ENCODE measurements around the gene UBAC2. TPM values are rescaled to one million over a fixed set of nuclear protein-coding genes. Genes with fewer than 3 reads are reported as not detected.

The UBAC2 gene
- total RNA-seq, 1 experiment from 2014 or later, result 80.3 TPM

GRCh38 chr13:99335087-99335486 lies 134.4 kb downstream of the UBAC2 start:
- Histone ChIP-seq H3K27ac (no peak overlapping the region), H3K9me3 (ENCODE audit: insufficient read depth, low read depth) (no peaks in the 10 kb centered on the region), H3K36me3 (ENCODE audit: low read depth) (peaks cover 12% of the 10 kb centered on the region; the same call in 1 of the 2 replicates), H3K4me2 (no peak overlapping the region), H3K4me3 (no peak overlapping the region), H3K9me2 (ENCODE audit: insufficient read depth) (peaks cover 5% of the 10 kb centered on the region; the same call in 1 of the 2 replicates), H2AFZ (no peak overlapping the region), H4K20me1 (ENCODE audit: insufficient read depth) (no peaks in the 10 kb centered on the region), H3F3A (ENCODE audit: insufficient read depth, low read depth) (peaks cover 25% of the 10 kb centered on the region; the same call in 1 of the 2 replicates), H3K27me3 (ENCODE audit: insufficient read depth, low read depth) (no peaks in the 10 kb centered on the region), H3K79me2 (ENCODE audit: low read depth) (peaks cover 4% of the 10 kb centered on the region; the same call in 1 of the 2 replicates), H3K4me1 (replicated peaks; ENCODE audit: insufficient read depth) (no peaks in the 10 kb centered on the region)
- intact Hi-C loops (cut with micrococcal nuclease; ENCODE audit: unreplicated experiment), result no loop called here
- no peak for TF ChIP-seq EZH2 (IDR thresholded peaks at IDR 0.05; ENCODE audit: low read depth)
- TF ChIP-seq, protein P1, sequence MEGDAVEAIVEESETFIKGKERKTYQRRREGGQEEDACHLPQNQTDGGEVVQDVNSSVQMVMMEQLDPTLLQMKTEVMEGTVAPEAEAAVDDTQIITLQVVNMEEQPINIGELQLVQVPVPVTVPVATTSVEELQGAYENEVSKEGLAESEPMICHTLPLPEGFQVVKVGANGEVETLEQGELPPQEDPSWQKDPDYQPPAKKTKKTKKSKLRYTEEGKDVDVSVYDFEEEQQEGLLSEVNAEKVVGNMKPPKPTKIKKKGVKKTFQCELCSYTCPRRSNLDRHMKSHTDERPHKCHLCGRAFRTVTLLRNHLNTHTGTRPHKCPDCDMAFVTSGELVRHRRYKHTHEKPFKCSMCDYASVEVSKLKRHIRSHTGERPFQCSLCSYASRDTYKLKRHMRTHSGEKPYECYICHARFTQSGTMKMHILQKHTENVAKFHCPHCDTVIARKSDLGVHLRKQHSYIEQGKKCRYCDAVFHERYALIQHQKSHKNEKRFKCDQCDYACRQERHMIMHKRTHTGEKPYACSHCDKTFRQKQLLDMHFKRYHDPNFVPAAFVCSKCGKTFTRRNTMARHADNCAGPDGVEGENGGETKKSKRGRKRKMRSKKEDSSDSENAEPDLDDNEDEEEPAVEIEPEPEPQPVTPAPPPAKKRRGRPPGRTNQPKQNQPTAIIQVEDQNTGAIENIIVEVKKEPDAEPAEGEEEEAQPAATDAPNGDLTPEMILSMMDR (conservative IDR thresholded peaks at IDR 0.05), result no peak
- BruUV-seq (replicated peaks), result no TSS peak
- CTCF ChIA-PET, result interaction anchor here (0.7 kb wide), 1 partner anchor 41 kb away, joined by 3 read pairs; no protein-coding TSS in a partner anchor
- no peak for DNase-seq
- POLR2A ChIA-PET (ENCODE audit: unreplicated experiment), result no interaction called here

DNA sequence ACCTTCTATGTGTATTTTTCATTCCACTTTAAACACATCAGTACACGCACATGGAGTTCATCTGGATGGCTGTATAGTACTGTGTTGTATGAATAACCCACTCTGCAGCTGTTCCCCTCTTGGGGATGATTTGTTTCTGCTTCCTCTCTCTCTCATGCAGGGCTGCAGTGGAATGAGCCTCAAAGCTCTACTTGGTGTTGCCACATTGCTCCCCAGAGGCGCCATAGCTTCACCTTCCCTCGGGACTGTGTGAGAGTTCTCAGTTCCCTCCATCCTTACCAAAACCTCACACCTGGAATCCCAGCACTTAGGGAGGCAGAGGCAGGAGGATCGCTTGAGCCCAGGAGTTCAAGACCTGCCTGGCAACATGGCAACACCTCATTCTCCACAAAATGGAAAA lies 134.9 kb downstream of the UBAC2 start:
- Histone ChIP-seq H3K9me3 (ENCODE audit: insufficient read depth, low read depth) (no peaks in the 10 kb centered on the region), H3K79me2 (ENCODE audit: low read depth) (peaks cover 4% of the 10 kb centered on the region; the same call in 1 of the 2 replicates), H3K27me3 (ENCODE audit: insufficient read depth, low read depth) (no peaks in the 10 kb centered on the region), H3K27ac (no peak overlapping the region), H4K20me1 (ENCODE audit: insufficient read depth) (no peaks in the 10 kb centered on the region), H2AFZ (no peak overlapping the region), H3F3A (ENCODE audit: insufficient read depth, low read depth) (peaks cover 25% of the 10 kb centered on the region; the same call in 1 of the 2 replicates), H3K36me3 (ENCODE audit: low read depth) (peaks cover 16% of the 10 kb centered on the region), H3K4me3 (no peak overlapping the region), H3K9me2 (ENCODE audit: insufficient read depth) (peaks cover 5% of the 10 kb centered on the region; the same call in 1 of the 2 replicates), H3K4me2 (no peak overlapping the region), H3K4me1 (replicated peaks; ENCODE audit: insufficient read depth) (no peaks in the 10 kb centered on the region)
- ChIA-PET CTCF (no interaction called here), POLR2A (ENCODE audit: unreplicated experiment) (no interaction called here)
- BruUV-seq (replicated peaks), result no TSS peak
- no peak for DNase-seq
- TF ChIP-seq, protein P1 (conservative IDR thresholded peaks at IDR 0.05), result no peak
- TF ChIP-seq EZH2 (IDR thresholded peaks at IDR 0.05; ENCODE audit: low read depth), result no peak
- intact Hi-C loops (cut with micrococcal nuclease; ENCODE audit: unreplicated experiment), result no loop called here

GRCh38 chr13:99339230-99339721 lies 138.6 kb downstream of the UBAC2 start:
- peaks cover 21% of the 10 kb centered on the region for H3K36me3 ChIP-seq (ENCODE audit: low read depth)
- H3F3A ChIP-seq (ENCODE audit: insufficient read depth, low read depth), result peaks cover 21% of the 10 kb centered on the region; the same call in 1 of the 2 replicates
- no peak overlapping the region for H2AFZ ChIP-seq
- no peaks in the 10 kb centered on the region for H3K9me3 ChIP-seq (ENCODE audit: insufficient read depth, low read depth)
- ChIA-PET POLR2A (ENCODE audit: unreplicated experiment) (no interaction called here), CTCF (no interaction called here)
- no TSS peak for BruUV-seq (replicated peaks)
- H4K20me1 ChIP-seq (ENCODE audit: insufficient read depth), result no peaks in the 10 kb centered on the region
- intact Hi-C loops (cut with micrococcal nuclease; ENCODE audit: unreplicated experiment), result no loop called here
- TF ChIP-seq, protein P1 (conservative IDR thresholded peaks at IDR 0.05), result no peak
- TF ChIP-seq EZH2 (IDR thresholded peaks at IDR 0.05; ENCODE audit: low read depth), result no peak
- H3K27me3 ChIP-seq (ENCODE audit: insufficient read depth, low read depth), result no peaks in the 10 kb centered on the region
- no peaks in the 10 kb centered on the region for H3K79me2 ChIP-seq (ENCODE audit: low read depth)
- no peak overlapping the region for H3K27ac ChIP-seq
- DNase-seq, result no peak
- no peaks in the 10 kb centered on the region for H3K9me2 ChIP-seq (ENCODE audit: insufficient read depth)
- H3K4me1 ChIP-seq (replicated peaks; ENCODE audit: insufficient read depth), result no peaks in the 10 kb centered on the region
- H3K4me3 ChIP-seq, result no peak overlapping the region
- no peak overlapping the region for H3K4me2 ChIP-seq

Data from PC-9 (cell line).